Measurements from ENCODE around the gene BACE1. TPM values are rescaled to one million over a fixed set of nuclear protein-coding genes. Genes with fewer than 3 reads are reported as not detected.

The BACE1 gene
- polyA plus RNA-seq, 1 donor (not counting 4 experiments of a cell fraction or from before 2014, with no cell fraction given), result 8.5 TPM

DNA sequence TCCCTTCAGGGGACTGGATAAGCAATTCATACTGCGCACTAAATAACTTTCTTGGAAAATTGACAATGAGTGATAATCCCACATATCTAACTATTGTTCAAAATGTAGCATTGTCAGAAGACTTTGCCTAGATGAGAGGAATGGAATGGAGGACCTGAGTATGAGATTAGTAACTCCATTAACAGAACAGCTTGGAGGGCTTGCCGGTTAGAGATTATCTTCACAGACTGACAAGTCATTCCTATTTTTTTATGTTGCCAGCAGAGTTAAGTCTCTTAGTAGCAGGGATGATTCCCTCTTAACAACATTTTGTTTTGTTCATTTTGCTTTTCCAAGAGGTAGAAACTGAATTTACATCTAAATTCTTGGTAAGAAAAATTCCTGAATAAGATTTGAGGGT, 32.0 kb downstream of the BACE1 start:
- H4K20me1 ChIP-seq (ENCODE audit: control insufficient read depth, extremely low read depth, insufficient read depth, low read length), result peaks cover 2% of the 10 kb centered on the region
- DNase-seq (ENCODE audit: low read depth, low spot score) (no peak), FAIRE-seq (no peak)
- no peak overlapping the region for H3K27ac ChIP-seq (ENCODE audit: control insufficient read depth, insufficient read depth, low read length)
- H3K4me1 ChIP-seq (ENCODE audit: control insufficient read depth, extremely low read depth, insufficient read depth, low read length), result peaks cover 17% of the 10 kb centered on the region
- H3K36me3 ChIP-seq (ENCODE audit: control insufficient read depth in 2 of 2, extremely low read depth in 1 of 2, insufficient read depth in 2 of 2, low read length in 2 of 2), result peaks cover 5 to 17% of the 10 kb centered on the region in 2 experiments
- no peaks in the 10 kb centered on the region for H3K9me3 ChIP-seq (ENCODE audit: control insufficient read depth, low read depth, low read length)
- dilution Hi-C loops (cut with MboI; ENCODE audit: extremely low pct_ligation_motif_present, low sequenced_read_pairs), result no loop called here
- H3K4me2 ChIP-seq (ENCODE audit: control insufficient read depth, extremely low read depth, insufficient read depth, low read depth, low read length), result no peak overlapping the region
- TF ChIP-seq EZH2 (IDR thresholded peaks at IDR 0.05; ENCODE audit: low read length), result no peak
- TF ChIP-seq, protein P1, sequence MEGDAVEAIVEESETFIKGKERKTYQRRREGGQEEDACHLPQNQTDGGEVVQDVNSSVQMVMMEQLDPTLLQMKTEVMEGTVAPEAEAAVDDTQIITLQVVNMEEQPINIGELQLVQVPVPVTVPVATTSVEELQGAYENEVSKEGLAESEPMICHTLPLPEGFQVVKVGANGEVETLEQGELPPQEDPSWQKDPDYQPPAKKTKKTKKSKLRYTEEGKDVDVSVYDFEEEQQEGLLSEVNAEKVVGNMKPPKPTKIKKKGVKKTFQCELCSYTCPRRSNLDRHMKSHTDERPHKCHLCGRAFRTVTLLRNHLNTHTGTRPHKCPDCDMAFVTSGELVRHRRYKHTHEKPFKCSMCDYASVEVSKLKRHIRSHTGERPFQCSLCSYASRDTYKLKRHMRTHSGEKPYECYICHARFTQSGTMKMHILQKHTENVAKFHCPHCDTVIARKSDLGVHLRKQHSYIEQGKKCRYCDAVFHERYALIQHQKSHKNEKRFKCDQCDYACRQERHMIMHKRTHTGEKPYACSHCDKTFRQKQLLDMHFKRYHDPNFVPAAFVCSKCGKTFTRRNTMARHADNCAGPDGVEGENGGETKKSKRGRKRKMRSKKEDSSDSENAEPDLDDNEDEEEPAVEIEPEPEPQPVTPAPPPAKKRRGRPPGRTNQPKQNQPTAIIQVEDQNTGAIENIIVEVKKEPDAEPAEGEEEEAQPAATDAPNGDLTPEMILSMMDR (optimal IDR thresholded peaks at IDR 0.05 in 1 of 3, IDR thresholded peaks at IDR 0.05 in 1 of 3, conservative IDR thresholded peaks at IDR 0.05 in 1 of 3; ENCODE audit: extremely low read depth in 1 of 3, insufficient read depth in 2 of 3, low read length in 3 of 3), result no peak
- H3K4me3 ChIP-seq (ENCODE audit: control insufficient read depth in 2 of 3, extremely low read depth in 1 of 3, insufficient read depth in 2 of 3, low read depth in 1 of 3, low read length in 3 of 3), result no peak overlapping the region
- H3K9me1 ChIP-seq (ENCODE audit: control insufficient read depth, extremely low read depth, insufficient read depth, low read length), result no peaks in the 10 kb centered on the region
- no peak overlapping the region for H2AFZ ChIP-seq (ENCODE audit: control insufficient read depth, low read length)
- H3K79me2 ChIP-seq (ENCODE audit: control insufficient read depth, insufficient read depth, low read length), result no peaks in the 10 kb centered on the region
- H3K9ac ChIP-seq (ENCODE audit: control insufficient read depth, extremely low read depth, insufficient read depth, low read length), result no peak overlapping the region
- H3K27me3 ChIP-seq (ENCODE audit: control insufficient read depth, extremely low read depth, insufficient read depth, low read length), result no peaks in the 10 kb centered on the region

DNA sequence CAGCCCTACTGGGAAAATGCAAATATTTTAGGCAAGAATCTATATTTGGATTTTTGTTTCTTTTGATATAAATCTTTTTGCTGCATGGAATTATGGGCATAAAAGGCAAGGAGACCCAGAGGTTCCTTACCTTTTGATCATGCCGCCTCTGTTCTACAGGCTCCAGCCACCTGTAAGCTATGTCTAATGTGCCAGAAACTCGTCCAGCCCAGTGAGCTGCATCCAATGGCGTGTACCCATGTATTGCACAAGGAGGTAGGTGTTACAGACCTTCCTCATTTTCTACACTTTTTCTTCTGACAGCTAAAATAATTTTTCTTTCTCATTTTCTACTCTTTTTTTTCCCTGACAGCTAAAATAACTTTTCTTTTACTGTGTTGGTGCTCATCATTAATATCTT, 33.1 kb downstream of the BACE1 start:
- Histone ChIP-seq H3K36me3 (ENCODE audit: control insufficient read depth in 2 of 2, extremely low read depth in 1 of 2, insufficient read depth in 2 of 2, low read length in 2 of 2) (peaks cover 5 to 13% of the 10 kb centered on the region in 2 experiments), H3K9me1 (ENCODE audit: control insufficient read depth, extremely low read depth, insufficient read depth, low read length) (no peaks in the 10 kb centered on the region), H3K4me3 (ENCODE audit: control insufficient read depth in 2 of 3, extremely low read depth in 1 of 3, insufficient read depth in 2 of 3, low read depth in 1 of 3, low read length in 3 of 3) (no peak overlapping the region), H4K20me1 (ENCODE audit: control insufficient read depth, extremely low read depth, insufficient read depth, low read length) (peaks cover 2% of the 10 kb centered on the region), H3K27me3 (ENCODE audit: control insufficient read depth, extremely low read depth, insufficient read depth, low read length) (no peaks in the 10 kb centered on the region), H3K4me1 (ENCODE audit: control insufficient read depth, extremely low read depth, insufficient read depth, low read length) (peaks cover 17% of the 10 kb centered on the region), H3K27ac (ENCODE audit: control insufficient read depth, insufficient read depth, low read length) (no peak overlapping the region), H3K79me2 (ENCODE audit: control insufficient read depth, insufficient read depth, low read length) (no peaks in the 10 kb centered on the region), H3K9ac (ENCODE audit: control insufficient read depth, extremely low read depth, insufficient read depth, low read length) (no peak overlapping the region), H3K4me2 (ENCODE audit: control insufficient read depth, extremely low read depth, insufficient read depth, low read depth, low read length) (no peak overlapping the region), H3K9me3 (ENCODE audit: control insufficient read depth, low read depth, low read length) (no peaks in the 10 kb centered on the region), H2AFZ (ENCODE audit: control insufficient read depth, low read length) (no peak overlapping the region)
- no peak for DNase-seq (ENCODE audit: low read depth, low spot score)
- no peak for FAIRE-seq
- TF ChIP-seq EZH2 (IDR thresholded peaks at IDR 0.05; ENCODE audit: low read length), result no peak
- TF ChIP-seq, protein P1 (optimal IDR thresholded peaks at IDR 0.05 in 1 of 3, IDR thresholded peaks at IDR 0.05 in 1 of 3, conservative IDR thresholded peaks at IDR 0.05 in 1 of 3; ENCODE audit: extremely low read depth in 1 of 3, insufficient read depth in 2 of 3, low read length in 3 of 3), result no peak
- dilution Hi-C loops (cut with MboI; ENCODE audit: extremely low pct_ligation_motif_present, low sequenced_read_pairs), result no loop called here
